ENCODE measurements around the gene ALDH1A1. TPM values are rescaled to one million over a fixed set of nuclear protein-coding genes. Genes with fewer than 3 reads are reported as not detected.

ALDH1A1 gene
- polyA plus RNA-seq, 1 of the 3 experiments (the other 2 are of a cell fraction): 0.03 TPM

DNA sequence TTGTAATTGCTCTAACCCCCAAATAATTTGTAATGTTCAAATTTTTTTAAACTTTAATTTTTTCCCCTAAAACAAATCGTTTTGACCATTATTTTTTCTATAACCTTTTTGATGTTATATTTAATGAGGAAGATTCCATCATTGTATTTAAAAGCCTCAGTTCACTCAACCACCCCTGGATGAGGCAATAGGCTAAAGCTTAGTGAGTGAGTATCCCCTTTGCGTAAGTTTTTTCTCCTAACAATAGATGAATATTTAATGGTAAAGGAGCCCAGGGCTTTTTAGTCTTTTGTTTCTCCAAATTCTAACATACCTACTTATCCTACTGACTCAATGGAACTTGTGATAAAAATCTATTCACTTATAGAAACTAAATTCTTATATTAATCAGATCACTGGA lies 38.1 kb downstream of the ALDH1A1 start:
- WGBS (ENCODE audit: low lambda C conversion rate): 0% methylated on average over 2 of the region's 2 CpGs
- ChIA-PET CTCF (no interaction called here), POLR2A (no interaction called here)
- Histone ChIP-seq H3K9me3 (no peaks in the 10 kb centered on the region), H3K36me3 (replicated peaks in 1 of 2; ENCODE audit: control insufficient read depth in 1 of 2, insufficient read depth in 2 of 2, low read length in 1 of 2) (no peaks in the 10 kb centered on the region), H2AFZ (ENCODE audit: low read depth) (no peak overlapping the region), H3K4me1 (ENCODE audit: control insufficient read depth in 1 of 2, insufficient read depth in 2 of 2, low read depth in 1 of 2, low read length in 1 of 2) (no peaks in the 10 kb centered on the region), H3K79me2 (ENCODE audit: insufficient read depth) (no peaks in the 10 kb centered on the region), H3F3A (replicated peaks; ENCODE audit: insufficient read depth) (no peaks in the 10 kb centered on the region), H3K4me3 (ENCODE audit: low read depth in 2 of 2, low read length in 1 of 2) (no peak overlapping the region), H3K27ac (ENCODE audit: low read depth in 2 of 2, low read length in 1 of 2) (no peak overlapping the region), H3K27me3 (ENCODE audit: insufficient read depth) (peaks cover 16% of the 10 kb centered on the region), H4K20me1 (ENCODE audit: insufficient read depth) (no peaks in the 10 kb centered on the region), H3K4me2 (no peak overlapping the region), H3K9ac (no peak overlapping the region), H3K9me2 (no peaks in the 10 kb centered on the region)
- TF ChIP-seq SIN3A (IDR thresholded peaks at IDR 0.05; ENCODE audit: borderline replicate concordance, low read depth, low read length): no peak
- TF ChIP-seq MXI1 (IDR thresholded peaks at IDR 0.05; ENCODE audit: low read depth, low read length): no peak
- no peak for TF ChIP-seq EZH2phosphoT487 (IDR thresholded peaks at IDR 0.05; ENCODE audit: borderline replicate concordance, low read depth)
- TF ChIP-seq FOSL2 (IDR thresholded peaks at IDR 0.05; ENCODE audit: borderline replicate concordance, low read depth): no peak
- no peak for TF ChIP-seq SMC3 (IDR thresholded peaks at IDR 0.05; ENCODE audit: low read depth, low read length)
- no peak for TF ChIP-seq GABPA (IDR thresholded peaks at IDR 0.05; ENCODE audit: low read depth)
- TF ChIP-seq YY1 (IDR thresholded peaks at IDR 0.05; ENCODE audit: low read depth): no peak
- TF ChIP-seq FOXM1 (IDR thresholded peaks at IDR 0.05; ENCODE audit: low read depth): no peak
- TF ChIP-seq FOXJ3 (CRISPR knock-in tag; IDR thresholded peaks at IDR 0.05): no peak
- TF ChIP-seq RFX5 (IDR thresholded peaks at IDR 0.05; ENCODE audit: low read length): no peak
- no peak for DNase-seq

DNA sequence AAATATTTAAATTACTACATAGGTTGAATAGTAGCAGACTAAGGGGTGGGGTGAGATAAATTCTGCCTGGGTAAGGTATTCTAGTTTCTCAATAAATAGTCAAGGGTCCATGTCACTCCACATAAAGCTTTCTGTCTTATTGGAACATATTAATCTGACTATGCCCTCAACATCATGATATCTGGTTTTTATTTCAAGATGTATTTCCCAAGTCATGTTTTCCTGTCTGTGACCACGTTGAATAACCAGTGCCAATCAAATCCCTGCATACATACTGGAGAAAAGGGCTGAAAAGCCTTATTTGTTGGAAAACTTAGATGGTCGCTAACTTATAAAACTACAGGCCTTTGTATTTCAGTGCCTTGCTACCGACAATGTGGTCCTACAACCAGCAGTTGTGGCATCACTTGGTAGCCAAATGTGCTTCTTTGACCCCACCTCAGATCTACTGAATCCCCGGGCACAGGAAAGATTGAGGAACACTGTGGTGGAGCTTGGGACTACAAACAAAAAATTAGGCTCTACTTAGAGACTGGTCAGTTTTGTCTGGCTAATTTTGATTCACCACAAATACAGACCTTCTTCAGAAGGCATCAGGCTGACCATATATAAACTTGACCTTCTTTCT lies 39.4 kb downstream of the ALDH1A1 start:
- DNase-seq: no peak
- H3K27me3 ChIP-seq (ENCODE audit: insufficient read depth): peaks cover 9% of the 10 kb centered on the region
- H3K9ac ChIP-seq: no peak overlapping the region
- POLR2A ChIA-PET: no interaction called here
- no peaks in the 10 kb centered on the region for H3K79me2 ChIP-seq (ENCODE audit: insufficient read depth)
- CTCF ChIA-PET: no interaction called here
- H3K27ac ChIP-seq (ENCODE audit: low read depth in 2 of 2, low read length in 1 of 2): no peak overlapping the region
- WGBS (ENCODE audit: low lambda C conversion rate): 7% methylated on average over 4 of the region's 4 CpGs
- H3K9me3 ChIP-seq: no peaks in the 10 kb centered on the region
- no peaks in the 10 kb centered on the region for H3K9me2 ChIP-seq
- H2AFZ ChIP-seq (ENCODE audit: low read depth): no peak overlapping the region
- H3K4me1 ChIP-seq (ENCODE audit: control insufficient read depth in 1 of 2, insufficient read depth in 2 of 2, low read depth in 1 of 2, low read length in 1 of 2): no peaks in the 10 kb centered on the region
- H3K36me3 ChIP-seq (replicated peaks in 1 of 2; ENCODE audit: control insufficient read depth in 1 of 2, insufficient read depth in 2 of 2, low read length in 1 of 2): no peaks in the 10 kb centered on the region
- H3K4me2 ChIP-seq: no peak overlapping the region
- TF ChIP-seq GABPA (IDR thresholded peaks at IDR 0.05; ENCODE audit: low read depth): no peak
- H3F3A ChIP-seq (replicated peaks; ENCODE audit: insufficient read depth): no peaks in the 10 kb centered on the region
- no peaks in the 10 kb centered on the region for H4K20me1 ChIP-seq (ENCODE audit: insufficient read depth)
- H3K4me3 ChIP-seq (ENCODE audit: low read depth in 2 of 2, low read length in 1 of 2): no peak overlapping the region

DNA sequence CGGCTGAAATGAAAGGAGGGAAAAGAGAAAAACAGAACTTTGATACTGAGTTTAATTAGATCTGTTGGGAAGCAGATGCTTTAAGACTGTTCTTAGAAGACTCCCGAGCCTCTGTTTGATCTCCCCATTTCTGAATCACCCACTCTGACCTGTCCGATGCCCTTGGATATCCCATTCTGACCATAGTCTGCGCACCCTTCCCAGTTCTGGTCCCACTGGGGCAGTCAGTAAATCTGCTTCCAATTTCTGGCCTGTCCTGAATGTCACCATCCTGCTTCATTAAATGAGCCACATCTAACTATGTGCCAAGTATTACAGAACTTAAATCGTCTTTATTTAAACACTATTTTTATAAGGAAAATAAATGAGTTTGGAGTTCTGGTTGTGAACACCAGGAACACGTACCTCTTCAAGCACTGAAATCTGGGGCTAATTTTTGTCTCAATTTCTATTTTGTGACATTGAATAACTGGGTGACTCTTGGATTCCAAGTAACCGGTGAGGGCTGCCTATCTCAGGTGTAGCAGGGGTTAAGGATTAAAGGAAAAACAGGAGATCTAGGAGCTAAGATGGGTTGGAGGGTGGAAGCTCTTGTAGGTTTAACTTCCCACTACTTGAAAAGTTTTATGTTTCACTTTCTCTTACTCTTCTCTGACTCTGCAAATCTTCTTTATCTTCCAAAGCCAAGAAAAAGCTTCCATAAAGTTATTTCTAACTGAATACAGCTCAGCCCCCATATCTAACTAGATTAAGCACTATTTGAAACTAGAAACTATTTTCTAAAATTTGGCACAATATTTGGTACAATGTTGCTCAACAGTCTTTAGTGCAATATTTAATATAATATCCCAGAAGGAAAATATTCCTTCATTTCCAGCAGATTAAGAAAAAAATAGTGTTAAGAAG lies 40.1 kb downstream of the ALDH1A1 start:
- H3K9ac ChIP-seq: no peak overlapping the region
- no peaks in the 10 kb centered on the region for H3K4me1 ChIP-seq (ENCODE audit: control insufficient read depth in 1 of 2, insufficient read depth in 2 of 2, low read depth in 1 of 2, low read length in 1 of 2)
- H3K36me3 ChIP-seq (replicated peaks in 1 of 2; ENCODE audit: control insufficient read depth in 1 of 2, insufficient read depth in 2 of 2, low read length in 1 of 2): no peaks in the 10 kb centered on the region
- H3K27ac ChIP-seq (ENCODE audit: low read depth in 2 of 2, low read length in 1 of 2): no peak overlapping the region
- WGBS (ENCODE audit: low lambda C conversion rate): 8% methylated on average over 7 of the region's 7 CpGs
- H3K9me2 ChIP-seq: no peaks in the 10 kb centered on the region
- no peak for DNase-seq
- TF ChIP-seq POLR2AphosphoS5 (IDR thresholded peaks at IDR 0.05; ENCODE audit: low read depth, low read length) (no peak), SMC3 (IDR thresholded peaks at IDR 0.05; ENCODE audit: low read depth, low read length) (no peak), ELF1 (IDR thresholded peaks at IDR 0.05) (no peak), MXI1 (IDR thresholded peaks at IDR 0.05; ENCODE audit: low read depth, low read length) (no peak), CTCF (IDR thresholded peaks at IDR 0.05) (no peak), NFIC (IDR thresholded peaks at IDR 0.05; ENCODE audit: borderline replicate concordance) (no peak), TAF1 (IDR thresholded peaks at IDR 0.05; ENCODE audit: borderline replicate concordance, low read depth, low read length) (no peak), GABPA (IDR thresholded peaks at IDR 0.05; ENCODE audit: low read depth) (no peak), RFX5 (IDR thresholded peaks at IDR 0.05; ENCODE audit: low read length) (no peak), TEAD4 (IDR thresholded peaks at IDR 0.05; ENCODE audit: borderline replicate concordance, insufficient read depth) (no peak)
- TF ChIP-seq, protein P1, sequence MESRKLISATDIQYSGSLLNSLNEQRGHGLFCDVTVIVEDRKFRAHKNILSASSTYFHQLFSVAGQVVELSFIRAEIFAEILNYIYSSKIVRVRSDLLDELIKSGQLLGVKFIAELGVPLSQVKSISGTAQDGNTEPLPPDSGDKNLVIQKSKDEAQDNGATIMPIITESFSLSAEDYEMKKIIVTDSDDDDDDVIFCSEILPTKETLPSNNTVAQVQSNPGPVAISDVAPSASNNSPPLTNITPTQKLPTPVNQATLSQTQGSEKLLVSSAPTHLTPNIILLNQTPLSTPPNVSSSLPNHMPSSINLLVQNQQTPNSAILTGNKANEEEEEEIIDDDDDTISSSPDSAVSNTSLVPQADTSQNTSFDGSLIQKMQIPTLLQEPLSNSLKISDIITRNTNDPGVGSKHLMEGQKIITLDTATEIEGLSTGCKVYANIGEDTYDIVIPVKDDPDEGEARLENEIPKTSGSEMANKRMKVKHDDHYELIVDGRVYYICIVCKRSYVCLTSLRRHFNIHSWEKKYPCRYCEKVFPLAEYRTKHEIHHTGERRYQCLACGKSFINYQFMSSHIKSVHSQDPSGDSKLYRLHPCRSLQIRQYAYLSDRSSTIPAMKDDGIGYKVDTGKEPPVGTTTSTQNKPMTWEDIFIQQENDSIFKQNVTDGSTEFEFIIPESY (IDR thresholded peaks at IDR 0.05; ENCODE audit: borderline replicate concordance, low read depth): no peak
- POLR2A ChIA-PET: no interaction called here
- no peaks in the 10 kb centered on the region for H4K20me1 ChIP-seq (ENCODE audit: insufficient read depth)
- no peaks in the 10 kb centered on the region for H3F3A ChIP-seq (replicated peaks; ENCODE audit: insufficient read depth)
- no peak overlapping the region for H3K4me3 ChIP-seq (ENCODE audit: low read depth in 2 of 2, low read length in 1 of 2)
- H2AFZ ChIP-seq (ENCODE audit: low read depth): no peak overlapping the region
- CTCF ChIA-PET: no interaction called here
- H3K27me3 ChIP-seq (ENCODE audit: insufficient read depth): peaks cover 6% of the 10 kb centered on the region
- H3K4me2 ChIP-seq: no peak overlapping the region
- no peaks in the 10 kb centered on the region for H3K79me2 ChIP-seq (ENCODE audit: insufficient read depth)
- no peaks in the 10 kb centered on the region for H3K9me3 ChIP-seq
